Measurements from ENCODE around the gene KCNE3.

The KCNE3 gene

GRCh38 chr11:74493791-74494630, 26.7 kb upstream of the KCNE3 start:
- TF ChIP-seq CTCF (IDR thresholded peaks at IDR 0.05; ENCODE audit: low read depth, low read length): no peak
- no peak for TF ChIP-seq POLR2A (IDR thresholded peaks at IDR 0.05; ENCODE audit: extremely low read depth, insufficient read length)
- TF ChIP-seq MAX (IDR thresholded peaks at IDR 0.05; ENCODE audit: low read depth, low read length): no peak
- no peak for TF ChIP-seq MYC (IDR thresholded peaks at IDR 0.05; ENCODE audit: low read depth, low read length)
- no peak for DNase-seq (ENCODE audit: low read depth)
- peak overlapping the region; percentile 76 for H3K4me3 ChIP-seq (ENCODE audit: low read depth, low read length)

- DNase-seq (ENCODE audit: low read depth): peak; percentile 100
- TF ChIP-seq MYC (IDR thresholded peaks at IDR 0.05; ENCODE audit: low read depth, low read length) (peak; percentile 65), POLR2A (IDR thresholded peaks at IDR 0.05; ENCODE audit: extremely low read depth, insufficient read length) (peak; percentile 90), CTCF (IDR thresholded peaks at IDR 0.05; ENCODE audit: low read depth, low read length) (no peak), MAX (IDR thresholded peaks at IDR 0.05; ENCODE audit: low read depth, low read length) (peak; percentile 30; the same call in 1 of the 2 replicates)
- H3K4me3 ChIP-seq (ENCODE audit: low read depth, low read length): peak within 1 kb of the TSS; percentile 76
Observed at GRCh38 chr11:74492974-74493790, 25.8 kb upstream of the KCNE3 start, which contains the start of gene LIPT2. TSS of gene LIPT2 (minus strand) at chr11:74493724. CDS start at chr11:74493703, 21 bp downstream.

GRCh38 chr11:74492084-74492483, 24.7 kb upstream of the KCNE3 start:
- H3K4me3 ChIP-seq (ENCODE audit: low read depth, low read length): peak overlapping the region; percentile 39
- peak; percentile 21 for DNase-seq (ENCODE audit: low read depth)
- TF ChIP-seq CTCF (IDR thresholded peaks at IDR 0.05; ENCODE audit: low read depth, low read length) (no peak), MYC (IDR thresholded peaks at IDR 0.05; ENCODE audit: low read depth, low read length) (no peak), POLR2A (IDR thresholded peaks at IDR 0.05; ENCODE audit: extremely low read depth, insufficient read length) (no peak), MAX (IDR thresholded peaks at IDR 0.05; ENCODE audit: low read depth, low read length) (no peak)

- peak; percentile 88 for DNase-seq (ENCODE audit: low read depth)
- TF ChIP-seq MAX (IDR thresholded peaks at IDR 0.05; ENCODE audit: low read depth, low read length) (peak; percentile 55; the same call in 1 of the 2 replicates), POLR2A (IDR thresholded peaks at IDR 0.05; ENCODE audit: extremely low read depth, insufficient read length) (no peak), CTCF (IDR thresholded peaks at IDR 0.05; ENCODE audit: low read depth, low read length) (no peak), MYC (IDR thresholded peaks at IDR 0.05; ENCODE audit: low read depth, low read length) (no peak)
- H3K4me3 ChIP-seq (ENCODE audit: low read depth, low read length): no peak overlapping the region
Observed at GRCh38 chr11:74490941-74491340, 23.6 kb upstream of the KCNE3 start.

GRCh38 chr11:74487875-74488274, 20.5 kb upstream of the KCNE3 start:
- TF ChIP-seq MAX (IDR thresholded peaks at IDR 0.05; ENCODE audit: low read depth, low read length): no peak
- no peak for TF ChIP-seq MYC (IDR thresholded peaks at IDR 0.05; ENCODE audit: low read depth, low read length)
- TF ChIP-seq CTCF (IDR thresholded peaks at IDR 0.05; ENCODE audit: low read depth, low read length): peak; percentile 38
- TF ChIP-seq POLR2A (IDR thresholded peaks at IDR 0.05; ENCODE audit: extremely low read depth, insufficient read length): no peak
- H3K4me3 ChIP-seq (ENCODE audit: low read depth, low read length): no peak overlapping the region
- peak; percentile 51 for DNase-seq (ENCODE audit: low read depth)

Data from NB4 (cell line).